DOHH2 (cell line): Measurements from ENCODE around the gene SDR9C7.

Source experiments
- CTCF ChIP-seq: fragments of 200-600 bp; sonication (generic); IDR thresholded peaks from one replicate; pipeline ENCODE4 v1.5.1; 2014; ENCODE audit warnings: antibody characterized with exemption, mild to moderate bottlenecking, low read depth, low read length; ENCODE audit not compliant: poor library complexity, severe bottlenecking
- EZH2phosphoT487 ChIP-seq: fragments of 200-600 bp; sonication (generic); IDR thresholded peaks from 2 replicates; pipeline ENCODE4 v1.6.1; 2017; ENCODE audit warnings: borderline replicate concordance, mild to moderate bottlenecking, antibody characterized with exemption, low read length, moderate library complexity, mixed read lengths

- TF ChIP-seq EZH2phosphoT487 (no peak), CTCF (no peak)
These were observed 30.8 kb downstream of the SDR9C7 start for GRCh38 chr12:56903374-56903773.
